Panc1 (cell line): Measurements from ENCODE around the gene FNIP1.

Experiments used
- POLR2AphosphoS5 ChIP-seq: IDR thresholded peaks from 2 replicates; pipeline ENCODE4 v1.6.1; 2012; ENCODE audit warnings: mild to moderate bottlenecking, low read depth, low read length, moderate library complexity
- SIN3A ChIP-seq: IDR thresholded peaks from 2 replicates; pipeline ENCODE4 v1.6.1; 2012; ENCODE audit warnings: low read depth, mild to moderate bottlenecking, low read length, moderate library complexity, borderline replicate concordance; ENCODE audit not compliant: insufficient read depth
- TCF7L2 ChIP-seq: IDR thresholded peaks from 2 replicates; pipeline ENCODE4 v1.6.1; 2011; ENCODE audit warnings: mild to moderate bottlenecking, low read depth, low read length, inconsistent platforms
- TF ChIP-seq, protein P1 (sequence below): fragments of 450-650 bp; IDR thresholded peaks from 2 replicates; pipeline ENCODE4 v1.5.1; 2017; ENCODE audit warnings: mild to moderate bottlenecking
- TF ChIP-seq, protein P2 (sequence below), 2 experiments: IDR thresholded peaks; 2 replicates each; pipeline ENCODE4 v1.6.1; 2011 to 2012; ENCODE audit warnings: low read depth in 2 of 2, control low read depth in 1 of 2, low read length in 1 of 2, mild to moderate bottlenecking in 1 of 2, moderate library complexity in 1 of 2; ENCODE audit not compliant: insufficient read depth in 1 of 2

DNA sequence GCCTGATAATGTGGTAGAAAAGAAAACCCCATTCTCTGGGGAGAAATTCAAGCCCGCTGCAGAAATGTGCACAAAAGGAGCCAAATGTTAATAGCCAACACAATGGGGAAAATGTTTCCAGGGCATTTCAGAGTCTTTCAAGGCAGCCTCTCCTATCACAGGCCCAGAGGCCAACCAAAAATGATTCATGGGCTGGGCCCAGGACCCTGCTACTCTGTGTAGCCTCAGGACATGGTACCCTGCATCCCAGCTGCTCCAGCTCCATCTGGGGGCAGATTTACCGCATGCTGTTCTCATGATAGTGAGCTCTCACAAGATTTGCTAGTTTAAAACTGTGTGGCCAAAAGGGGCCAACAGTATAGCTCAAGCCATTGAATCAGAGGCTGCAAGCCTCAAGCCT is 202.9 kb downstream of the FNIP1 start:
- TF ChIP-seq, protein P1, sequence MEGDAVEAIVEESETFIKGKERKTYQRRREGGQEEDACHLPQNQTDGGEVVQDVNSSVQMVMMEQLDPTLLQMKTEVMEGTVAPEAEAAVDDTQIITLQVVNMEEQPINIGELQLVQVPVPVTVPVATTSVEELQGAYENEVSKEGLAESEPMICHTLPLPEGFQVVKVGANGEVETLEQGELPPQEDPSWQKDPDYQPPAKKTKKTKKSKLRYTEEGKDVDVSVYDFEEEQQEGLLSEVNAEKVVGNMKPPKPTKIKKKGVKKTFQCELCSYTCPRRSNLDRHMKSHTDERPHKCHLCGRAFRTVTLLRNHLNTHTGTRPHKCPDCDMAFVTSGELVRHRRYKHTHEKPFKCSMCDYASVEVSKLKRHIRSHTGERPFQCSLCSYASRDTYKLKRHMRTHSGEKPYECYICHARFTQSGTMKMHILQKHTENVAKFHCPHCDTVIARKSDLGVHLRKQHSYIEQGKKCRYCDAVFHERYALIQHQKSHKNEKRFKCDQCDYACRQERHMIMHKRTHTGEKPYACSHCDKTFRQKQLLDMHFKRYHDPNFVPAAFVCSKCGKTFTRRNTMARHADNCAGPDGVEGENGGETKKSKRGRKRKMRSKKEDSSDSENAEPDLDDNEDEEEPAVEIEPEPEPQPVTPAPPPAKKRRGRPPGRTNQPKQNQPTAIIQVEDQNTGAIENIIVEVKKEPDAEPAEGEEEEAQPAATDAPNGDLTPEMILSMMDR = no peak
- TF ChIP-seq, protein P2, sequence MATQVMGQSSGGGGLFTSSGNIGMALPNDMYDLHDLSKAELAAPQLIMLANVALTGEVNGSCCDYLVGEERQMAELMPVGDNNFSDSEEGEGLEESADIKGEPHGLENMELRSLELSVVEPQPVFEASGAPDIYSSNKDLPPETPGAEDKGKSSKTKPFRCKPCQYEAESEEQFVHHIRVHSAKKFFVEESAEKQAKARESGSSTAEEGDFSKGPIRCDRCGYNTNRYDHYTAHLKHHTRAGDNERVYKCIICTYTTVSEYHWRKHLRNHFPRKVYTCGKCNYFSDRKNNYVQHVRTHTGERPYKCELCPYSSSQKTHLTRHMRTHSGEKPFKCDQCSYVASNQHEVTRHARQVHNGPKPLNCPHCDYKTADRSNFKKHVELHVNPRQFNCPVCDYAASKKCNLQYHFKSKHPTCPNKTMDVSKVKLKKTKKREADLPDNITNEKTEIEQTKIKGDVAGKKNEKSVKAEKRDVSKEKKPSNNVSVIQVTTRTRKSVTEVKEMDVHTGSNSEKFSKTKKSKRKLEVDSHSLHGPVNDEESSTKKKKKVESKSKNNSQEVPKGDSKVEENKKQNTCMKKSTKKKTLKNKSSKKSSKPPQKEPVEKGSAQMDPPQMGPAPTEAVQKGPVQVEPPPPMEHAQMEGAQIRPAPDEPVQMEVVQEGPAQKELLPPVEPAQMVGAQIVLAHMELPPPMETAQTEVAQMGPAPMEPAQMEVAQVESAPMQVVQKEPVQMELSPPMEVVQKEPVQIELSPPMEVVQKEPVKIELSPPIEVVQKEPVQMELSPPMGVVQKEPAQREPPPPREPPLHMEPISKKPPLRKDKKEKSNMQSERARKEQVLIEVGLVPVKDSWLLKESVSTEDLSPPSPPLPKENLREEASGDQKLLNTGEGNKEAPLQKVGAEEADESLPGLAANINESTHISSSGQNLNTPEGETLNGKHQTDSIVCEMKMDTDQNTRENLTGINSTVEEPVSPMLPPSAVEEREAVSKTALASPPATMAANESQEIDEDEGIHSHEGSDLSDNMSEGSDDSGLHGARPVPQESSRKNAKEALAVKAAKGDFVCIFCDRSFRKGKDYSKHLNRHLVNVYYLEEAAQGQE (IDR thresholded peaks at IDR 0.05; ENCODE audit: insufficient read depth in 1 of 2, low read depth in 2 of 2, low read length in 1 of 2) = no peak
- TF ChIP-seq TCF7L2 (no peak), POLR2AphosphoS5 (no peak), SIN3A (no peak)
